Right lobe of liver (tissue), 4 donors: Measurements from ENCODE around the gene PRKAG3.

Experiments used
- POLR2A ChIP-seq: fragments of 450-650 bp; IDR thresholded peaks from one replicate; pipeline ENCODE4 v1.6.1; 2017; ENCODE audit warnings: antibody characterized with exemption, mild to moderate bottlenecking
- TF ChIP-seq, protein P1 (sequence below), 4 donors: fragments of 200-600 bp in 3 of 4; fragments of 450-650 bp in 1 of 4; IDR thresholded peaks; one replicate each; pipeline versions ENCODE4 v1.5.1 to v1.8.0; 2016 to 2022; ENCODE audit warnings: antibody characterized with exemption in 4 of 4, mild to moderate bottlenecking in 2 of 4
- donor health status: DM: no; HTN: no; CAD: no.
- donor health status: DM: no; HTN: no; CAD: no.
- donor health status: DM: no; HTN: yes; CAD: no.

DNA sequence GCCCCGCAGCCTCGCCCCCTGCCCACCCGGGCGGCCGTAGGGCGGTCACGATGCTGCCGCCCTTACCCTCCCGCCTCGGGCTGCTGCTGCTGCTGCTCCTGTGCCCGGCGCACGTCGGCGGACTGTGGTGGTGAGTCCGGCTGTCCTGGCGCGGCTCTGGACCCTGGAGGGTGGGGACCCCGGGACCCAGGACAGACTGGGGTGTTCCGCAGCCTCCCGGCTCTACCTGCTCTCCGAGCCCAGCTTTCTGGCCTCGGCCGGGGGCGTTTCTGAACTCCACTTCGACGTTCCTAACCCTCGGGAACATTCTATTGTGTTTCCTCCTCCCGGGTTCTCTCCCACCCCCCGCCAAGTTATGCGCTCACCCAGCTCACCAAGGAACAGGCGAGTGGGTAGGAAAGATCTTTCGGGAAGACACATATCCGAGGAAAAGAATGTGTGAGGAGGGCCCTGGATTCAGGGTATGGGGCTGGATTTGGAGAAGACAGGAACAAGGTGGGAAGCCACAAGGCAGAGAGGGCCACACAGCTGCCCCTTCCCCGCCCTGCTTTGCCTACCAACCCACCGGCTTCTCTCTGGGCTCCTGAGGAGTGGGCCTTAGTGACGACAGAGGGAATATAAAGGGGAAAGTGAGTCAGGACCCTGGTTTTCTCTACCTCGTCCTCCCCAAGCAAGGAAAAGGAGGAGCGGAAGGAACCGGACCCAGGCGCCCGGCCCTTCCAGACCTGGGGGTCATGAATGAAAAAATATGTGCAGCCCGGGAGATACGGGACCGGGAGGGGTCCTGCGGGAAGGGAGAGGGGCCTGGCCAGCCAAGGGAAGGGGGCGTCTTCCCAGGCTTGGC lies 28.6 kb upstream of the PRKAG3 start:
- TF ChIP-seq, protein P1, sequence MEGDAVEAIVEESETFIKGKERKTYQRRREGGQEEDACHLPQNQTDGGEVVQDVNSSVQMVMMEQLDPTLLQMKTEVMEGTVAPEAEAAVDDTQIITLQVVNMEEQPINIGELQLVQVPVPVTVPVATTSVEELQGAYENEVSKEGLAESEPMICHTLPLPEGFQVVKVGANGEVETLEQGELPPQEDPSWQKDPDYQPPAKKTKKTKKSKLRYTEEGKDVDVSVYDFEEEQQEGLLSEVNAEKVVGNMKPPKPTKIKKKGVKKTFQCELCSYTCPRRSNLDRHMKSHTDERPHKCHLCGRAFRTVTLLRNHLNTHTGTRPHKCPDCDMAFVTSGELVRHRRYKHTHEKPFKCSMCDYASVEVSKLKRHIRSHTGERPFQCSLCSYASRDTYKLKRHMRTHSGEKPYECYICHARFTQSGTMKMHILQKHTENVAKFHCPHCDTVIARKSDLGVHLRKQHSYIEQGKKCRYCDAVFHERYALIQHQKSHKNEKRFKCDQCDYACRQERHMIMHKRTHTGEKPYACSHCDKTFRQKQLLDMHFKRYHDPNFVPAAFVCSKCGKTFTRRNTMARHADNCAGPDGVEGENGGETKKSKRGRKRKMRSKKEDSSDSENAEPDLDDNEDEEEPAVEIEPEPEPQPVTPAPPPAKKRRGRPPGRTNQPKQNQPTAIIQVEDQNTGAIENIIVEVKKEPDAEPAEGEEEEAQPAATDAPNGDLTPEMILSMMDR (IDR thresholded peaks at IDR 0.05) = no peak
- no peak for TF ChIP-seq POLR2A
